ENCODE measurements around the gene A4GNT.
"Not testable (repeated sequence)": the region's sequence is repeated elsewhere in the genome, so short reads cannot be mapped to it uniquely, and the experiment has no call there.

Gene A4GNT

GRCh38 chr3:138118612-138119422 is 13.4 kb downstream of the A4GNT start:
- no peak for DNase-seq

- DNase-seq, result peak; percentile 22
These were observed 16.9 kb downstream of the A4GNT start, which contains the start of gene DZIP1L for GRCh38 chr3:138114988-138115971. DZIP1L (minus strand) TSS chr3:138115608; CDS start chr3:138103971, 11,637 bp downstream.

- DNase-seq, result no peak
These were observed 17.7 kb downstream of the A4GNT start for GRCh38 chr3:138114431-138114918.

- no peak for DNase-seq
These were observed 18.9 kb downstream of the A4GNT start for GRCh38 chr3:138113326-138113725.

- DNase-seq, result no peak
These were observed 19.8 kb downstream of the A4GNT start for GRCh38 chr3:138112362-138112761.

GRCh38 chr3:138105598-138105997 is 26.6 kb downstream of the A4GNT start:
- no peak for DNase-seq

GRCh38 chr3:138103466-138103865 is 28.7 kb downstream of the A4GNT start:
- no peak for DNase-seq

- not testable (repeated sequence) for DNase-seq
These were observed 30.7 kb downstream of the A4GNT start for GRCh38 chr3:138101351-138101940.

- DNase-seq, result no peak
These were observed 32.8 kb downstream of the A4GNT start for GRCh38 chr3:138099417-138099816.

GRCh38 chr3:138097192-138098172 is 34.7 kb downstream of the A4GNT start:
- no peak for DNase-seq

GRCh38 chr3:138093721-138094120 is 38.5 kb downstream of the A4GNT start:
- DNase-seq, result no peak

GRCh38 chr3:138092023-138092422 is 40.2 kb downstream of the A4GNT start:
- no peak for DNase-seq

- DNase-seq, result no peak
These were observed 43.1 kb downstream of the A4GNT start for GRCh38 chr3:138089091-138089490.

GRCh38 chr3:138085745-138086144 is 46.4 kb downstream of the A4GNT start:
- not testable (repeated sequence) for DNase-seq

GRCh38 chr3:138084196-138084595 is 48.0 kb downstream of the A4GNT start:
- no peak for DNase-seq

- DNase-seq, result no peak
These were observed 49.2 kb downstream of the A4GNT start for GRCh38 chr3:138082992-138083386.

GRCh38 chr3:138082085-138082991 is 49.9 kb downstream of the A4GNT start:
- DNase-seq, result no peak

- DNase-seq, result no peak
These were observed 50.7 kb downstream of the A4GNT start for GRCh38 chr3:138081371-138082084.

- no peak for DNase-seq
These were observed 52.3 kb downstream of the A4GNT start for GRCh38 chr3:138079901-138080300.

- DNase-seq, result no peak
These were observed 53.3 kb downstream of the A4GNT start for GRCh38 chr3:138078901-138079344.

Data from KG1 (cell line).